ENCODE measurements around the gene ADAMTSL5. TPM values are rescaled to one million over a fixed set of nuclear protein-coding genes. Genes with fewer than 3 reads are reported as not detected.
A peak's percentile ranks its signal among the peaks of the same experiment; 100 is the strongest.

Gene ADAMTSL5
- total and polyA plus RNA-seq, 9 of the 15 experiments (the other 6 are each of a cell fraction or from before 2014, with no cell fraction given): 1.0 to 11.6 (median 4.1) TPM

DNA sequence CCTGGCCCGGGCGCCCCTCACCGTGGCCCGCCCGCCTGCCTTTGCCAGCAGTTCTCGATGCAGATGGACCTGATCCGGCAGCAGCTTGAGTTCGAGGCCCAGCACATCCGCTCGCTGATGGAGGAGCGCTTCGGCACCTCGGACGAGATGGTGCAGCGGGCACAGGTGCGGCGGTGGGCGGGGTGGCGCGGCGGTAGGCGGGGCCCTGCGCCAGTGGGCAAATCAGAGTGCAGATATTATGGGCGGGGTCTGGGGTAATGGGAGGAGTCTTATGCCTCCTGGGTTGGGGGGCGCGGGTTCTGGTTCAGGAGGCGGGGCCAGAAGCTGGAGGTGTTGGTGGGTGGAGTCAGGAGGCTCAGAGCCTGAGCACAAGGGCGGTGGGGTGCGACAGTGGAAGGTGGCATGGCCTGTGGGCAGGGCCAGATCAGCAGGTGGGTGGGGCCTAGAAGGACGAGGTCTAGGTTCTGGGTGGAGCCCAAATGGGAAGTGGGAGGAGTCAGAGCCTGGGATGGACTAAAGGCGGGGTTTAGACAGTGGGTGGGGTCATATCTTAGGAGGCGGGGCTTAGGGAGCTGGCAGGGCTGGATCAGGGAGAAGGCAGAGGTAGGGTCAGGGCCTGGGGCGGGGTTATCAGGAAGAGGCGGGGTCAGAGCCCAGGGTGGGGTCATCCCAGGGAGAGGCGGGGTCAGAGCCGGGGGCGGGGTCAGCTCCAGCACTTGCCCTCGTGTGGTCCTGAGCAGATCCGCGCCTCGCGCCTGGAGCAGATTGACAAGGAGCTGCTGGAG is 57.3 kb downstream of the ADAMTSL5 start (continued):
- TF ChIP-seq, protein P1, sequence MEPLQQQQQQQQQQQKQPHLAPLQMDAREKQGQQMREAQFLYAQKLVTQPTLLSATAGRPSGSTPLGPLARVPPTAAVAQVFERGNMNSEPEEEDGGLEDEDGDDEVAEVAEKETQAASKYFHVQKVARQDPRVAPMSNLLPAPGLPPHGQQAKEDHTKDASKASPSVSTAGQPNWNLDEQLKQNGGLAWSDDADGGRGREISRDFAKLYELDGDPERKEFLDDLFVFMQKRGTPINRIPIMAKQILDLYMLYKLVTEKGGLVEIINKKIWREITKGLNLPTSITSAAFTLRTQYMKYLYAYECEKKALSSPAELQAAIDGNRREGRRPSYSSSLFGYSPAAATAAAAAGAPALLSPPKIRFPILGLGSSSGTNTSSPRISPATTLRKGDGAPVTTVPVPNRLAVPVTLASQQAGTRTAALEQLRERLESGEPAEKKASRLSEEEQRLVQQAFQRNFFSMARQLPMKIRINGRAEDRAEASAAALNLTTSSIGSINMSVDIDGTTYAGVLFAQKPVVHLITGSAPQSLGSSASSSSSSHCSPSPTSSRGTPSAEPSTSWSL (CRISPR knock-in tag; IDR thresholded peaks at IDR 0.05; ENCODE audit: borderline replicate concordance): no peak
- TF ChIP-seq, protein P2, sequence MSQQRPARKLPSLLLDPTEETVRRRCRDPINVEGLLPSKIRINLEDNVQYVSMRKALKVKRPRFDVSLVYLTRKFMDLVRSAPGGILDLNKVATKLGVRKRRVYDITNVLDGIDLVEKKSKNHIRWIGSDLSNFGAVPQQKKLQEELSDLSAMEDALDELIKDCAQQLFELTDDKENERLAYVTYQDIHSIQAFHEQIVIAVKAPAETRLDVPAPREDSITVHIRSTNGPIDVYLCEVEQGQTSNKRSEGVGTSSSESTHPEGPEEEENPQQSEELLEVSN (IDR thresholded peaks at IDR 0.05; ENCODE audit: borderline replicate concordance in 1 of 2, extremely low read depth in 1 of 2, insufficient read depth in 1 of 2, insufficient read length in 1 of 2, low read depth in 1 of 2, low read length in 1 of 2, poor library complexity in 1 of 2, severe bottlenecking in 1 of 2): peak; percentile 83 to 89
- TF ChIP-seq, protein P3, sequence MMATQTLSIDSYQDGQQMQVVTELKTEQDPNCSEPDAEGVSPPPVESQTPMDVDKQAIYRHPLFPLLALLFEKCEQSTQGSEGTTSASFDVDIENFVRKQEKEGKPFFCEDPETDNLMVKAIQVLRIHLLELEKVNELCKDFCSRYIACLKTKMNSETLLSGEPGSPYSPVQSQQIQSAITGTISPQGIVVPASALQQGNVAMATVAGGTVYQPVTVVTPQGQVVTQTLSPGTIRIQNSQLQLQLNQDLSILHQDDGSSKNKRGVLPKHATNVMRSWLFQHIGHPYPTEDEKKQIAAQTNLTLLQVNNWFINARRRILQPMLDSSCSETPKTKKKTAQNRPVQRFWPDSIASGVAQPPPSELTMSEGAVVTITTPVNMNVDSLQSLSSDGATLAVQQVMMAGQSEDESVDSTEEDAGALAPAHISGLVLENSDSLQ (IDR thresholded peaks at IDR 0.05): peak; percentile 37; the same call in 1 of the 2 replicates
- no peak for TF ChIP-seq ARID1B (IDR thresholded peaks at IDR 0.05)
- 0 out of 2 replicates have a peak, but pooled peaks have one; percentile 21 for TF ChIP-seq MIER1 (IDR thresholded peaks at IDR 0.05; ENCODE audit: low read depth)
- TF ChIP-seq SPI1 (IDR thresholded peaks at IDR 0.05; ENCODE audit: borderline replicate concordance, low read depth, low read length): peak; percentile 90
- TF ChIP-seq, protein P4, sequence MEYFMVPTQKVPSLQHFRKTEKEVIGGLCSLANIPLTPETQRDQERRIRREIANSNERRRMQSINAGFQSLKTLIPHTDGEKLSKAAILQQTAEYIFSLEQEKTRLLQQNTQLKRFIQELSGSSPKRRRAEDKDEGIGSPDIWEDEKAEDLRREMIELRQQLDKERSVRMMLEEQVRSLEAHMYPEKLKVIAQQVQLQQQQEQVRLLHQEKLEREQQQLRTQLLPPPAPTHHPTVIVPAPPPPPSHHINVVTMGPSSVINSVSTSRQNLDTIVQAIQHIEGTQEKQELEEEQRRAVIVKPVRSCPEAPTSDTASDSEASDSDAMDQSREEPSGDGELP (CRISPR knock-in tag; IDR thresholded peaks at IDR 0.05; ENCODE audit: borderline replicate concordance): peak; percentile 51; the same call in 1 of the 2 replicates
- peak; percentile 70 for TF ChIP-seq SUPT5H (IDR thresholded peaks at IDR 0.05)
- TF ChIP-seq POLR2A (conservative IDR thresholded peaks at IDR 0.05): peak; percentile 60; the same call in 1 of the 2 replicates
- 0 out of 2 replicates have a peak, but pooled peaks have one; percentile 24 for TF ChIP-seq CXXC5 (CRISPR knock-in tag; IDR thresholded peaks at IDR 0.05)
- 0 out of 2 replicates have a peak, but pooled peaks have one; percentile 48 for TF ChIP-seq ETV5 (CRISPR knock-in tag; IDR thresholded peaks at IDR 0.05; ENCODE audit: low read depth)
- TF ChIP-seq HMGN3 (IDR thresholded peaks at IDR 0.05; ENCODE audit: borderline replicate concordance, extremely low read depth, insufficient read length, low read depth, low read length): peak; percentile 74
- peak; percentile 92 for TF ChIP-seq RBM22 (IDR thresholded peaks at IDR 0.05; ENCODE audit: low read depth, low read length, poor library complexity, severe bottlenecking)
- TF ChIP-seq, protein P5, sequence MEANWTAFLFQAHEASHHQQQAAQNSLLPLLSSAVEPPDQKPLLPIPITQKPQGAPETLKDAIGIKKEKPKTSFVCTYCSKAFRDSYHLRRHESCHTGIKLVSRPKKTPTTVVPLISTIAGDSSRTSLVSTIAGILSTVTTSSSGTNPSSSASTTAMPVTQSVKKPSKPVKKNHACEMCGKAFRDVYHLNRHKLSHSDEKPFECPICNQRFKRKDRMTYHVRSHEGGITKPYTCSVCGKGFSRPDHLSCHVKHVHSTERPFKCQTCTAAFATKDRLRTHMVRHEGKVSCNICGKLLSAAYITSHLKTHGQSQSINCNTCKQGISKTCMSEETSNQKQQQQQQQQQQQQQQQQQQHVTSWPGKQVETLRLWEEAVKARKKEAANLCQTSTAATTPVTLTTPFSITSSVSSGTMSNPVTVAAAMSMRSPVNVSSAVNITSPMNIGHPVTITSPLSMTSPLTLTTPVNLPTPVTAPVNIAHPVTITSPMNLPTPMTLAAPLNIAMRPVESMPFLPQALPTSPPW (CRISPR knock-in tag; IDR thresholded peaks at IDR 0.05): peak; percentile 59; the same call in 1 of the 2 replicates
- TF ChIP-seq, protein P6, sequence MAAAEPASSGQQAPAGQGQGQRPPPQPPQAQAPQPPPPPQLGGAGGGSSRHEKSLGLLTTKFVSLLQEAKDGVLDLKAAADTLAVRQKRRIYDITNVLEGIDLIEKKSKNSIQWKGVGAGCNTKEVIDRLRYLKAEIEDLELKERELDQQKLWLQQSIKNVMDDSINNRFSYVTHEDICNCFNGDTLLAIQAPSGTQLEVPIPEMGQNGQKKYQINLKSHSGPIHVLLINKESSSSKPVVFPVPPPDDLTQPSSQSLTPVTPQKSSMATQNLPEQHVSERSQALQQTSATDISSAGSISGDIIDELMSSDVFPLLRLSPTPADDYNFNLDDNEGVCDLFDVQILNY (CRISPR knock-in tag; IDR thresholded peaks at IDR 0.05): no peak
- peak; percentile 62; the same call in 1 of the 2 replicates for TF ChIP-seq ZBTB7A (IDR thresholded peaks at IDR 0.05; ENCODE audit: borderline replicate concordance, control insufficient read depth, low read depth, low read length)
